CD14-positive monocyte (primary cell): ENCODE results near the gene IKBKE. TPM values are rescaled to one million over a fixed set of nuclear protein-coding genes. Genes with fewer than 3 reads are reported as not detected.

Experiments
- DNase-seq, 3 donors: peaks; one replicate each; pipeline ENCODE4 v3.0.0-alpha.2; 2011 to 2022
- H2AFZ ChIP-seq: 2 replicates; pipeline ENCODE4 v1.6.0; 2012; ENCODE audit warnings: mild to moderate bottlenecking, low read depth, low read length, inconsistent platforms; ENCODE audit not compliant: insufficient read depth, poor library complexity, severe bottlenecking
- H3K27ac ChIP-seq, 2 donors: 1 replicate in 1 of 2; 2 replicates in 1 of 2; pipeline ENCODE4 v1.5.1; 2012 to 2013; ENCODE audit warnings: low read length in 2 of 2, control low read depth in 1 of 2, inconsistent platforms in 1 of 2, low read depth in 1 of 2, mild to moderate bottlenecking in 1 of 2
- H3K27me3 ChIP-seq, 2 donors: one replicate each; pipeline versions ENCODE4 v1.6.0 to v1.6.1; 2011 to 2013; ENCODE audit warnings: low read length in 2 of 2; ENCODE audit not compliant: control insufficient read depth in 2 of 2, insufficient read depth in 2 of 2
- H3K36me3 ChIP-seq, 2 donors: replicated peaks in 1 of 2; 1 replicate in 1 of 2; 2 replicates in 1 of 2; pipeline versions ENCODE4 v1.5.1 to v1.6.1; 2012 to 2013; ENCODE audit warnings: low read length in 2 of 2, control low read depth in 1 of 2, inconsistent platforms in 1 of 2, mild to moderate bottlenecking in 1 of 2; ENCODE audit not compliant: insufficient read depth in 2 of 2, control insufficient read depth in 1 of 2
- H3K4me1 ChIP-seq, 2 donors: 1 replicate in 1 of 2; 2 replicates in 1 of 2; pipeline versions ENCODE4 v1.5.1 to v1.6.1; 2012 to 2013; ENCODE audit warnings: low read length in 2 of 2, control low read depth in 1 of 2, inconsistent platforms in 1 of 2, mild to moderate bottlenecking in 1 of 2, moderate library complexity in 1 of 2; ENCODE audit not compliant: insufficient read depth in 2 of 2, control insufficient read depth in 1 of 2
- H3K4me2 ChIP-seq: replicated peaks from 2 replicates; pipeline ENCODE3; 2012; ENCODE audit warnings: low read length, moderate library complexity, mild to moderate bottlenecking; ENCODE audit not compliant: poor library complexity, severe bottlenecking; ENCODE audit errors: extremely low read depth
- H3K4me3 ChIP-seq, 3 experiments: fragments of 200-600 bp in 1 of 3; sonication (generic) in 1 of 3; replicated peaks in 1 of 3; 1 replicate in 2 of 3; 2 replicates in 1 of 3; pipeline ENCODE4 v1.5.1; 2011 to 2013; ENCODE audit warnings: low read length in 3 of 3, mild to moderate bottlenecking in 3 of 3, control low read depth in 2 of 3, low read depth in 2 of 3, inconsistent platforms in 1 of 3, moderate library complexity in 1 of 3
- H3K79me2 ChIP-seq: 2 replicates; pipeline ENCODE4 v1.6.0; 2012; ENCODE audit warnings: mild to moderate bottlenecking, control low read depth, inconsistent platforms, low read length, moderate library complexity; ENCODE audit not compliant: insufficient read depth
- H3K9ac ChIP-seq: 2 replicates; pipeline ENCODE4 v1.6.0; 2017; ENCODE audit warnings: low read length, mild to moderate bottlenecking; ENCODE audit not compliant: insufficient read depth, poor library complexity, severe bottlenecking
- H3K9me3 ChIP-seq, 2 donors: replicated peaks in 1 of 2; 1 replicate in 1 of 2; 2 replicates in 1 of 2; pipeline versions ENCODE4 v1.5.1 to v1.6.1; 2012 to 2013; ENCODE audit warnings: low read length in 2 of 2, control low read depth in 1 of 2; ENCODE audit not compliant: control insufficient read depth in 1 of 2, insufficient read depth in 1 of 2
- H4K20me1 ChIP-seq: 2 replicates; pipeline ENCODE4 v1.6.0; 2012; ENCODE audit warnings: mild to moderate bottlenecking, low read length, control low read depth, moderate library complexity; ENCODE audit not compliant: insufficient read depth
- H3K27ac Mint-ChIP-seq, 7 donors: one replicate each; pipeline ENCODE4 v1.8.0; 2020; ENCODE audit warnings: mild to moderate bottlenecking in 7 of 7, mixed read lengths in 7 of 7, moderate library complexity in 6 of 7, inconsistent platforms in 2 of 7
- H3K27me3 Mint-ChIP-seq, 3 donors: one replicate each; pipeline ENCODE4 v1.8.0; 2021 to 2022; ENCODE audit warnings: low read depth in 3 of 3, mild to moderate bottlenecking in 3 of 3, mixed read lengths in 3 of 3, moderate library complexity in 3 of 3, inconsistent platforms in 1 of 3
- H3K36me3 Mint-ChIP-seq, 2 donors: one replicate each; pipeline ENCODE4 v1.8.0; 2020; ENCODE audit warnings: mixed read lengths in 2 of 2, inconsistent platforms in 1 of 2, mild to moderate bottlenecking in 1 of 2
- H3K4me1 Mint-ChIP-seq: one replicate; pipeline ENCODE4 v1.8.0; 2020; ENCODE audit warnings: mild to moderate bottlenecking, mixed read lengths
- H3K4me3 Mint-ChIP-seq, 2 donors: one replicate each; pipeline ENCODE4 v1.8.0; 2020; ENCODE audit warnings: mild to moderate bottlenecking in 2 of 2, mixed read lengths in 2 of 2, moderate library complexity in 1 of 2
- H3K9me3 Mint-ChIP-seq, 7 donors: one replicate each; pipeline ENCODE4 v1.8.0; 2020 to 2022; ENCODE audit warnings: mixed read lengths in 7 of 7, mild to moderate bottlenecking in 6 of 7, moderate library complexity in 6 of 7, inconsistent platforms in 2 of 7
- WGBS: methylation state at CpG from one replicate; pipeline ENCODE4 v1.1.5; 2013; ENCODE audit warnings: missing lambda C conversion rate; ENCODE audit not compliant: insufficient coverage; 5-methylcytosine and 5-hydroxymethylcytosine counted together
- intact Hi-C, 2 donors: fragments of 100-400 bp; cut with micrococcal nuclease; formaldehyde crosslinking; loops; one replicate each; pipeline versions ENCODE4 v1.15.0 to v1.15.1; 2023
- polyA plus RNA-seq, 3 donors: library from polyadenylated mRNA; depleted of rRNA in 1 of 3; unstranded in 2 of 3; stranded (reverse) in 1 of 3; fragments of 300-500 nt in 2 of 3; fragments of >200 nt in 1 of 3; fragmentation: Illumina TruSeq in 2 of 3; gene quantifications; 1 replicate in 2 of 3; 2 replicates in 1 of 3; pipeline ENCODE4 v1.2.3, GENCODE V29; 2012 to 2021
- TF ChIP-seq, protein P1 (sequence below): fragments of 200-600 bp; IDR thresholded peaks from one replicate; pipeline ENCODE4 v1.8.0; 2022; ENCODE audit warnings: antibody characterized with exemption, mild to moderate bottlenecking

The IKBKE gene
- polyA plus RNA-seq, 3 donors, result 35.6 to 40.7 (median 37.6) TPM

DNA sequence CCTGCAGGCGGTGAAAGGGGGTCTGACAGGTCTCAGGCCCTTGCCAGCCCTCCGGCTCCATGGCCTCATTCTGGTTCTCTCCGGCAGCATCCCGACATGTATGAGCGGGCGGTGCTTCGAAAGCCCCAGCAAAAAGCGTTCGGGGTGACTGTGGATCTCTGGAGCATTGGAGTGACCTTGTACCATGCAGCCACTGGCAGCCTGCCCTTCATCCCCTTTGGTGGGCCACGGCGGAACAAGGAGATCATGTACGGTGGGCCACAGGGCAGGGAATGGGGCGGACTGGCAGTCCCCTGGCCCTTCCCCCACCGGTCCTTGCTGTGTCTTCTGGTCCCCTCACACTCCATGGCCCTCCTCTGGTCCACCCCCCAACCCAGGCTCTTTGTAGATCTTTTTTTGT lies 6.3 kb downstream of the IKBKE start:
- intact Hi-C loops, result loop anchor here in 1 of 2 donors (5.0 kb wide), 1 partner anchor 111 kb away; no protein-coding TSS in a partner anchor
- Mint-ChIP-seq H3K9me3 (peaks cover 0 to 3% (median 0%) of the 10 kb centered on the region in 7 donors), H3K4me3 (no peak overlapping the region), H3K27me3 (peaks cover 0 to 4% (median 2%) of the 10 kb centered on the region in 3 donors), H3K27ac (peak overlapping the region in 2 of 7 donors; percentile 8 to 15), H3K4me1 (peaks cover 22% of the 10 kb centered on the region), H3K36me3 (peaks cover 73 to 89% of the 10 kb centered on the region in 2 donors)
- H3K79me2 ChIP-seq, result peaks cover 19% of the 10 kb centered on the region
- no peak overlapping the region for H3K27ac ChIP-seq
- H3K4me2 ChIP-seq, result no peak overlapping the region
- H3K9me3 ChIP-seq, result no peaks in the 10 kb centered on the region
- H3K36me3 ChIP-seq, result peaks cover 76% of the 10 kb centered on the region in 2 donors
- TF ChIP-seq, protein P1, sequence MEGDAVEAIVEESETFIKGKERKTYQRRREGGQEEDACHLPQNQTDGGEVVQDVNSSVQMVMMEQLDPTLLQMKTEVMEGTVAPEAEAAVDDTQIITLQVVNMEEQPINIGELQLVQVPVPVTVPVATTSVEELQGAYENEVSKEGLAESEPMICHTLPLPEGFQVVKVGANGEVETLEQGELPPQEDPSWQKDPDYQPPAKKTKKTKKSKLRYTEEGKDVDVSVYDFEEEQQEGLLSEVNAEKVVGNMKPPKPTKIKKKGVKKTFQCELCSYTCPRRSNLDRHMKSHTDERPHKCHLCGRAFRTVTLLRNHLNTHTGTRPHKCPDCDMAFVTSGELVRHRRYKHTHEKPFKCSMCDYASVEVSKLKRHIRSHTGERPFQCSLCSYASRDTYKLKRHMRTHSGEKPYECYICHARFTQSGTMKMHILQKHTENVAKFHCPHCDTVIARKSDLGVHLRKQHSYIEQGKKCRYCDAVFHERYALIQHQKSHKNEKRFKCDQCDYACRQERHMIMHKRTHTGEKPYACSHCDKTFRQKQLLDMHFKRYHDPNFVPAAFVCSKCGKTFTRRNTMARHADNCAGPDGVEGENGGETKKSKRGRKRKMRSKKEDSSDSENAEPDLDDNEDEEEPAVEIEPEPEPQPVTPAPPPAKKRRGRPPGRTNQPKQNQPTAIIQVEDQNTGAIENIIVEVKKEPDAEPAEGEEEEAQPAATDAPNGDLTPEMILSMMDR, result no peak
- H3K27me3 ChIP-seq, result no peaks in the 10 kb centered on the region
- H4K20me1 ChIP-seq, result peaks cover 40% of the 10 kb centered on the region
- H3K9ac ChIP-seq, result no peak overlapping the region
- H2AFZ ChIP-seq, result no peak overlapping the region
- peaks cover 20% of the 10 kb centered on the region in 2 donors for H3K4me1 ChIP-seq
- no peak overlapping the region for H3K4me3 ChIP-seq
- no peak for DNase-seq
- WGBS, result 98% methylated on average over 12 of the region's 14 CpGs

DNA sequence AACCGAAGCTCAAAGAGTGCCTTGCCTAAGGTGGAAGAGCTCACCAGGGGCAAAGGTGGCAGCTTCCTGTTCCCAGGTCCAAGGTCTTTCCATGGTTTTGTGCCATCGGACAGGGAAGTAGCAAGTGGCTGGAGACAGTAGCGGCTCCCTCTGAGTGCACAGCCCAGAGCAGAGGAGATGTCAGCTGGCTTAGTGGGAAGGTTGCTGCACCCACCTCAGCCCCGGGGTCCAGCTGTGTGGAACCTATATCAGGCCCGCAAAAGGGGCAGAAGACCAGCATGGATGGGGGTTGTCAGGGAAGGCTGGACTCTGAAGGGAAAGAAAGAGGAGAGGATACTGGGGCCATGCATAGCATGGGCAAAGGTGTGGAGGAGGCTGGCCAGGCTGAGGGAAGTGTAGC lies 6.8 kb downstream of the IKBKE start:
- TF ChIP-seq, protein P1, result no peak
- 88% methylated on average over 4 of the region's 5 CpGs for WGBS
- no peak overlapping the region for H3K4me3 Mint-ChIP-seq
- peak overlapping the region in 6 of 7 donors; percentile 25 to 69 (median 65) for H3K27ac Mint-ChIP-seq
- peaks cover 14 to 15% of the 10 kb centered on the region in 2 donors for H3K4me1 ChIP-seq
- intact Hi-C loops, result loop anchor here in 1 of 2 donors (5.0 kb wide), 1 partner anchor 110 kb away; no protein-coding TSS in a partner anchor
- H3K4me2 ChIP-seq, result no peak overlapping the region
- no peak overlapping the region for H2AFZ ChIP-seq
- H3K79me2 ChIP-seq, result peaks cover 14% of the 10 kb centered on the region
- no peak overlapping the region for H3K4me3 ChIP-seq
- H3K36me3 Mint-ChIP-seq, result peaks cover 76 to 90% of the 10 kb centered on the region in 2 donors
- H3K9ac ChIP-seq, result no peak overlapping the region
- H3K27me3 ChIP-seq, result no peaks in the 10 kb centered on the region
- peaks cover 41% of the 10 kb centered on the region for H4K20me1 ChIP-seq
- no peaks in the 10 kb centered on the region for H3K9me3 ChIP-seq
- peaks cover 0 to 4% (median 2%) of the 10 kb centered on the region in 3 donors for H3K27me3 Mint-ChIP-seq
- H3K4me1 Mint-ChIP-seq, result peaks cover 17% of the 10 kb centered on the region
- peaks cover 78 to 82% of the 10 kb centered on the region in 2 donors for H3K36me3 ChIP-seq
- no peak overlapping the region for H3K27ac ChIP-seq
- peaks cover 0 to 3% (median 0%) of the 10 kb centered on the region in 7 donors for H3K9me3 Mint-ChIP-seq
- no peak for DNase-seq
